Measurements from ENCODE around the gene TANC1.

Gene TANC1

DNA sequence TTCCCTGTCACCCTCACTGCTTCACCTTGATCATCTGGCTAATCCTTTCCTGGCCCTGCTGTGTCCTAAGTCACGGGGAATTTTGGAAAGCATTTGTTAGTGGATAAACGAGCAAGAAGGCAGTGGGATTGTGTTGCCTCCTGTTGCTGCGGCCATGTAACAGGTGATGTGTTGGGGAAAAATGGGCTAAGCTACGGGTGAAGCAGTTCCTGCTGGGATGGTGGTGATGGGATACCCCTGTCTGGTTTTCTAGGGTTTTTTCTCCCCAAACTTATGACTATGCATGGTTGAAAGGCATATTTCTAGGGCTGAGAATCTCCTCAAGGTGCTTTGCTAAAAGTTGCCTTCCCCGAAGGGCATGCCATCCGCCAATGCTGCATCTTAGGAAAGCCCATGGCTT, 249.9 kb downstream of the TANC1 start:
- no peak overlapping the region for H3K4me3 ChIP-seq (ENCODE audit: low read depth, low read length)
- TF ChIP-seq, protein P1, sequence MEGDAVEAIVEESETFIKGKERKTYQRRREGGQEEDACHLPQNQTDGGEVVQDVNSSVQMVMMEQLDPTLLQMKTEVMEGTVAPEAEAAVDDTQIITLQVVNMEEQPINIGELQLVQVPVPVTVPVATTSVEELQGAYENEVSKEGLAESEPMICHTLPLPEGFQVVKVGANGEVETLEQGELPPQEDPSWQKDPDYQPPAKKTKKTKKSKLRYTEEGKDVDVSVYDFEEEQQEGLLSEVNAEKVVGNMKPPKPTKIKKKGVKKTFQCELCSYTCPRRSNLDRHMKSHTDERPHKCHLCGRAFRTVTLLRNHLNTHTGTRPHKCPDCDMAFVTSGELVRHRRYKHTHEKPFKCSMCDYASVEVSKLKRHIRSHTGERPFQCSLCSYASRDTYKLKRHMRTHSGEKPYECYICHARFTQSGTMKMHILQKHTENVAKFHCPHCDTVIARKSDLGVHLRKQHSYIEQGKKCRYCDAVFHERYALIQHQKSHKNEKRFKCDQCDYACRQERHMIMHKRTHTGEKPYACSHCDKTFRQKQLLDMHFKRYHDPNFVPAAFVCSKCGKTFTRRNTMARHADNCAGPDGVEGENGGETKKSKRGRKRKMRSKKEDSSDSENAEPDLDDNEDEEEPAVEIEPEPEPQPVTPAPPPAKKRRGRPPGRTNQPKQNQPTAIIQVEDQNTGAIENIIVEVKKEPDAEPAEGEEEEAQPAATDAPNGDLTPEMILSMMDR (IDR thresholded peaks at IDR 0.05; ENCODE audit: borderline replicate concordance, insufficient read depth, low read depth, low read length): no peak

DNA sequence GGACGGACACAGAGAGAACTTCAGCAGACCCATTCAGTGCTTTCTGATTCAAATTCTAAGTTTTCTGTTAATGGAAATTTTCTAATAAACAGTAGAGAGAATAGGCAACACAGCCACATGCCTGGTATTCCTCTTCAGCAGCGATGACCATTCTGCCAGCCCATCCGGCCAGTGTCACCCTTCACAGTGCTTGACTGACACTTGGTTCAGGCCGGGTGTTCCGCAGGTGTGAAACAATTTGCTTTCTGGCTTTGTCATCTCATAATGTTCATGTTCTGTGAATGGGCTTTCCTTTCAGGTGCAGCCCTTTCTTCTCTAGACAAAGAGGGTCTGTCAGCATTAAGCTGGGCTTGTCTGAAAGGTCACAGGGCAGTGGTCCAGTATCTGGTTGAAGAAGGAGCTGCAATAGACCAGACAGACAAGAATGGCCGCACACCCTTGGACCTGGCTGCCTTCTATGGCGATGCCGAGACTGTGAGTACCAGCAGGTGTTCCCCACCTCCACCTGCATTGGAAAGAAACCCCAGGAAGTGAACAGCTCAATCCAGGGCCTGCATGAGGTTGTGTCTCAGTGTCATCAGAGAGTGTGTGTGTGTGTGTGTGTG, 251.1 kb downstream of the TANC1 start:
- TF ChIP-seq, protein P1 (IDR thresholded peaks at IDR 0.05; ENCODE audit: borderline replicate concordance, insufficient read depth, low read depth, low read length): no peak
- no peak overlapping the region for H3K4me3 ChIP-seq (ENCODE audit: low read depth, low read length)

DNA sequence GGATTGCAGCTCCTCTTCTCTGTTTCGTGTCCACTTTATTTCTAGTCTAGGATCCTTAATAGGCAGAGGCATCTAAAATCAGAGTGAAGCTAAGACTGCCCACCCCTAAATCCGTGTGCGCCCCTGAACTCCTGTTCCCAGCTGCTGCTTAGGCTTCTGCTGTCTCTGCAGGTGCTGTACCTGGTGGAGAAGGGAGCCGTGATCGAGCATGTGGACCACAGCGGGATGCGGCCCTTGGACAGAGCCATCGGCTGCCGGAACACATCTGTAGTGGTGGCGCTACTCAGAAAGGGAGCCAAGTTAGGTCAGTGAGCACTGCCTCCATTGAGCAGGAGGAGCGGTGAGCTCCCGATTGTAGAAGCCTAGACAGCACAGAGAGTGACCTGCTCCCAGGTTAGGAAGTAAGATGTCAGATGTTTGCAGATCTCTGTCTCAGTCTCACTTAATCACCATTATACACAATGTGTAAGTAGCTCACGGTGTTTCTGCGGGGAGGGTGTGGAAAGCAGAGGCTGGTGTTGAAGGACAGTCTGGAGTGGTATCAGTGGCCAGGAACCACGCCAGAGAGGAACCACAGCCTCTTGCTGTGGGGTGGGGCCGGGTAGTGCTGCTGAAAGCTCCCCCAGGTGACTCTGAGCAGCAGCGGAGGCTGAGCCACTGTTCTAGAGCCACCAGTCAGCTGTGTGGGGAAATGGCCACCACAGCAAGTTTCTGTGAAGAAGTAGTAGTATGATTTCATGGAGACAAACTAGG, 255.8 kb downstream of the TANC1 start:
- no peak overlapping the region for H3K4me3 ChIP-seq (ENCODE audit: low read depth, low read length)
- TF ChIP-seq, protein P1 (IDR thresholded peaks at IDR 0.05; ENCODE audit: borderline replicate concordance, insufficient read depth, low read depth, low read length): no peak

DNA sequence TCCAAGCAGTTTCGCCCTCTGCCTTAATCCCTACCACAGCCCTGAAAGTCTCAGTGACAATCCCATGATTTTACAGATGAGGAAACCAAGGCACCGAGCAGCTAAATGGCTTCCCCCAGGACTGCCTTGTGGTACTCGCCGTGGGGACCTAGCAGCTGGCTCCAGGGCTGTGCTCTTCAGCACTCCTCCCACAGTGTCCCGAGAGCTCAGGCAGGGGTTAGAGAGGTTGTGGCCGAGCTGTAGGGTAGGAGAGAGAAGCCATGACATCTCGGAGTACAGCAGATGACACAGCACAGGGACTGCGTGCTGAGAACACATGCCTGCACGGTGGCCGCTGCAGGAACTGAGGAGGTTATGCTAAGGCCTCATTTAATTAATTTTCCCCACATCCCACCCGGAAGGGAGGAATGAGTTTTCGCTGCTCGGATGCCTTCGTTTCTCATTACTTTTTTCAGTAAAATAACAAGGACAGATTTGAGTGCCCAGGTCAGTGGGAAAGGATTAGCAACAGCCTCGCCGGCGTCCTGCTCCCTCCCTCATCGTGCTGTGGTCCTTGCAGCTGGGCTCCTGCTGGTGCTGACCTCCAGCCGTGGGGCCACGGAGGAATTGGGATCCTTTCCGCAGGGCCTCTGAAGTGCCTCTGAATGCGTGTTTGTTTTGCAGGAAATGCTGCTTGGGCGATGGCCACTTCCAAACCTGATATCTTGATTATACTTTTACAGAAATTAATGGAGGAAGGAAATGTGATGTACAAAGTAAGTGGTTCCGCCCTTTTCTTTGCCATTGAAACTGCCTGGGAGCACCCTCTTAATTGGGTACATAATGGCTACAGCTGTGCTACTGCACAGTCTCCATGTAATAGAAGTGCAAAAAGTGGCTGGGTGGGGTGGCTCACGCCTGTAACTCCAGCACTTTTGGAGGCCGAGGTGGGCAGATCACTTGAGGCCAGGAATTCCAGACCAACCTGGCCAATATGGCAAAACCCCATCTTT, 256.9 kb downstream of the TANC1 start:
- no peak overlapping the region for H3K4me3 ChIP-seq (ENCODE audit: low read depth, low read length)
- TF ChIP-seq, protein P1 (IDR thresholded peaks at IDR 0.05; ENCODE audit: borderline replicate concordance, insufficient read depth, low read depth, low read length): no peak

DNA sequence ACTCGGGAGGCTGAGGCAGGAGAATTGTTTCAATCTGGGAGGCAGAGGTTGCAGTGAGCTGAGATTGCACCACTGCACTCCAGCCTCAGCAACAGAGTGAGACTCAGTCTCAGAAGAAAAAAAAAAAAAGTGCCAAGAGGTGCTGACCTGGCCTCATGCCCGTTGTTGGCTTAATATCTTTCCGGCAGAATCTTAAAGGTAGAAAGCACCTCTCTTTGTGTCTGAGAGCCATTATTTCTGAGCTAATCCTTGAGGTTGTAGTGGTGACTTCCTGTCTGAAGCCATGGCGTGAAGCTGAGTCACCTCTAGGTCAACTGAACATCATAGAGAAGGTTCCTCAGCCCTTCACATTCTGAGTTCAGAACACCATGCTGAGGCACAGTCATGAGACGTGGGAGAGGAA, 257.6 kb downstream of the TANC1 start:
- TF ChIP-seq, protein P1 (IDR thresholded peaks at IDR 0.05; ENCODE audit: borderline replicate concordance, insufficient read depth, low read depth, low read length): no peak
- H3K4me3 ChIP-seq (ENCODE audit: low read depth, low read length): no peak overlapping the region

DNA sequence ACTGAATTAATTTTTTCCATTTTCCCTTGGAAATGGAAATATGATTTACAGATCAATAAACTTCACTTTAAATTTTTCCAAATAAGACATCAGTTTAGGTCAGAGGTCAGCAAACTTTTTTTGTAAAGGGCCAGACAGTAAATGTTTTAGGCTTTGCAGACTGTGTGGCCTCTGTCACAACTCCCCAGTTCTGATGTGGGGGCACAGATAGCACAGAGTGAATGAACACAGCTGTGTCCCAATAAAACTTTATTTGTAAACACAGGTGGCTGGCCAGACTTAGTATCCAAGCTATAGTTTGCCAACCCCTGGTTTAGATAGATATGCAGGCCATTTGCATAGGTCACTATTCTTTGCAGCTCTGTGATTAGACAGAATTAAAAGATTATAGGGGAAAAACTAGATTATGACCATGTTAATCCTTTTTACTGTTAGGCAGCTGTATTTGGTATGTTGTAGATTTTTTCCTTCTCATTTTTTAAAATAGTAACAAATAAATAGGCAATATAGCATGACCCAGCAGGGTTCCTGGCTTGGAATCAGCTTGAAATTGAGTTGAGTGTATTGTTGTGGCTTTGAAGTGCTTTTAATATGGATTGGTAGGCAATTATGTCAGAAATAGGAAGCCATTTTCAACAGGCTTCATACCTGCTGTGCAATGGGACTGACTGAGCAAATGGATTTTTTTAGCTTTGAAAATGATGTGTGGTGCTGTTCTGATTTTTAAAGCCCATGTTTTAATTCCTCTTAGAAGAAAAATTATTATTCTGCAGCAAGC, 258.4 kb downstream of the TANC1 start:
- H3K4me3 ChIP-seq (ENCODE audit: low read depth, low read length): no peak overlapping the region
- TF ChIP-seq, protein P1 (IDR thresholded peaks at IDR 0.05; ENCODE audit: borderline replicate concordance, insufficient read depth, low read depth, low read length): no peak

All from GM12875 (cell line).